IPS-20b (cell line): ENCODE results near the gene HSD17B8.

Experiments used
- H3K27ac ChIP-seq: one replicate; pipeline ENCODE4 v1.5.1; 2013; ENCODE audit warnings: low read length
- H3K27me3 ChIP-seq: 2 replicates; pipeline ENCODE4 v1.6.1; 2013; ENCODE audit warnings: mild to moderate bottlenecking, low read length, inconsistent platforms; ENCODE audit not compliant: insufficient read depth
- H3K36me3 ChIP-seq: 2 replicates; pipeline ENCODE4 v1.6.1; 2013; ENCODE audit warnings: low read depth, mild to moderate bottlenecking, inconsistent platforms, low read length, moderate library complexity; ENCODE audit not compliant: insufficient read depth
- H3K4me1 ChIP-seq: 2 replicates; pipeline ENCODE4 v1.6.1; 2013; ENCODE audit warnings: mild to moderate bottlenecking, control low read depth, inconsistent platforms, low read length, moderate library complexity; ENCODE audit not compliant: insufficient read depth
- H3K4me3 ChIP-seq: 2 replicates; pipeline ENCODE4 v1.5.1; 2013; ENCODE audit warnings: mild to moderate bottlenecking, low read length, inconsistent platforms
- H3K9ac ChIP-seq: 2 replicates; pipeline ENCODE4 v1.6.1; 2013; ENCODE audit warnings: low read depth, mild to moderate bottlenecking, inconsistent platforms, low read length, moderate library complexity
- H3K9me3 ChIP-seq: 2 replicates; pipeline ENCODE4 v1.6.1; 2013; ENCODE audit warnings: mild to moderate bottlenecking, low read depth, low read length, inconsistent platforms; ENCODE audit not compliant: insufficient read depth

HSD17B8 gene

DNA sequence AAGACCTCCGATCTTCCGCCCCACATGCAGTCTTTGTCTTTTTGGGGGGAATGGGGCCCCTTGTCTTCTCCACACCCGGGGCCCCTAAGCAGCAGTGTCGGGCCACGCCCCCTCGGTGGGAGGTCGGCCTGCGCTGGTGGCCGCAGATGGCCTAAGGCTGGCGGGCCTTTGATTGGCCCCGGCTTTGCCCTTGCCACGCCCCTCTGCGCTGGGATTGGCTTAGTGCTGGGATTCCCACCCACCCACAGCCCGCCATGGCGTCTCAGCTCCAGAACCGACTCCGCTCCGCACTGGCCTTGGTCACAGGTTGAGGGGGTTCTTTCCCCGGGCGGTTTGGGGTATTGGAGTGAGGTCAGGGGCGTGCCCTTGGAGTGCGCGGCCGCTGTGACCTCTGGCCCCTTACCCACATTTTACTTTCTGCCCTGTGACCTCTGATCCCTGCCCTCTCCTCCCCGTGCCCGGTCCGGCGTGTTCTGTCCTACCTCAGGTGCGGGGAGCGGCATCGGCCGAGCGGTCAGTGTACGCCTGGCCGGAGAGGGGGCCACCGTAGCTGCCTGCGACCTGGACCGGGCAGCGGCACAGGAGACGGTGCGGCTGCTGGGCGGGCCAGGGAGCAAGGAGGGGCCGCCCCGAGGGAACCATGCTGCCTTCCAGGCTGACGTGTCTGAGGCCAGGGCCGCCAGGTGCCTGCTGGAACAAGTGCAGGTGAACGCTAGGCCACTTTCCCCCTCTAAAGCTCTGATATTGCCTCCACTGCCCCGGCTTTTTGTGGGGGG is at the start of gene HSD17B8:
Gene HSD17B8 (plus strand): TSS at position 241 of the 776 bp plus-strand sequence. CDS start 14 bp downstream, at position 255.
- H3K9ac ChIP-seq, result peak within 1 kb of the TSS; percentile 76; the same call in 1 of the 2 replicates
- peaks cover 29% of the 10 kb centered on the region for H3K36me3 ChIP-seq
- H3K9me3 ChIP-seq, result no peaks in the 10 kb centered on the region
- H3K4me3 ChIP-seq, result peak within 1 kb of the TSS; percentile 87
- H3K27me3 ChIP-seq, result peaks cover 34% of the 10 kb centered on the region
- H3K27ac ChIP-seq, result no peak within 1 kb of the TSS
- peaks cover 19% of the 10 kb centered on the region for H3K4me1 ChIP-seq

DNA sequence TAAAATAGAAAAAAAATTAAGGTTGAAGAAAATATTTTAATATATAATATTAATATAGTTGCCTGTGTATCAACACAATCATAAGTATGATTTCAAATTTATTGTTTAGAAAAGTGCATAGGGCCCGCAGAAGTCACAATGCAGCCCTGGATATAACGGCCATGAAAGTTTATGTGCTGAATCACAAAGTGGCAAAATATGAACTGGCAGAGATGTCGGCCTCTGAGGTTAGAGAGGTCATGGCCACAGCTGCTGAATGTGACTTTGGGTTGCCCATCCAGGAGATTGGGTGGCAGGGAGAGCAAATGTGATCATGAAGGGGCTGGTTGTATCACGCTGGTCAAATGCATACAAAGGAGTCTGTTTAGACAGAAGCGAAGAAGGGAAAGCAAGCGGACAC is 47.9 kb upstream of the HSD17B8 start:
- Histone ChIP-seq H3K27ac (no peak overlapping the region), H3K4me3 (no peak overlapping the region), H3K9ac (no peak overlapping the region), H3K36me3 (no peaks in the 10 kb centered on the region), H3K4me1 (no peaks in the 10 kb centered on the region), H3K9me3 (no peaks in the 10 kb centered on the region; the same call in none of the 2 replicates), H3K27me3 (peaks cover 7% of the 10 kb centered on the region)

DNA sequence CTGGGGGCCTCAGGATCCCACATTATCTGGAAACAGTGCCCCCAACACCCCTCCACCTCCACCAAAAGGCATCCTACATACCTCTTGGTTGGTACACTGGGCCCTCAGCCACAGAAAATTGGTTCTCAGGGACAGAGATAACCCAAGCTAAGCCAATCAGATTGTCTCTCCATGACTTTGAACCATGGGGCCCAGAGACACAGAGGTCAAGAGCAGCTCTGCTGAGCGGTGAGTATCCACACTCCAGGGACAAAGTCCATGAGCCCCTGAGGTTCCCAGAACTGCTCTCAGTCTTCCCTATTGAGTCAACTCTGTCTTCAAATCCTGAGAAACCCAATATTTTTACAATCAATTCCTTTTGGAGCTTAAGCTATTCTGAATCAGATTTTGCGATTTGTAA is 47.5 kb upstream of the HSD17B8 start:
- peaks cover 11% of the 10 kb centered on the region for H3K27me3 ChIP-seq
- no peaks in the 10 kb centered on the region for H3K4me1 ChIP-seq
- no peak overlapping the region for H3K9ac ChIP-seq
- no peaks in the 10 kb centered on the region; the same call in 1 of the 2 replicates for H3K9me3 ChIP-seq
- H3K36me3 ChIP-seq, result no peaks in the 10 kb centered on the region
- no peak overlapping the region for H3K4me3 ChIP-seq
- no peak overlapping the region for H3K27ac ChIP-seq

DNA sequence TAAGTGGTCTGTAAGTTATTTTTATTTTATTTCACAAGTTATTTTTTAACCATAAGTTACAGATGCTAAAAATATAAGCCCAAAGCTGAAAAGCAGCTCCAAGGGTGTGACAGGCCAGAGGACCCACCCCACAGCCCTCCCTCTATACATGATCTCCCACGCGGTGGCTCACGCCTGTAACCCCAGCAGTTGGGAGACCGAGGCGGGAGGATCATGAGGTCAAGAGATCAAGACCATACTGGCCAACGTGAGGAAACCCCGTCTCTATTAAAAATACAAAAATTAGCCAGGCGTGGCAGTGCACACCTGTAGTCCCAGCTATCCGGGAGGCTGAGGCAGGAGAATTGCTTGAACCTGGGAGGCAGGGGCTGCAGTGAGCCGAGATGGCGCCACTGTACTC is 44.4 kb upstream of the HSD17B8 start:
- H3K27ac ChIP-seq, result no peak overlapping the region

DNA sequence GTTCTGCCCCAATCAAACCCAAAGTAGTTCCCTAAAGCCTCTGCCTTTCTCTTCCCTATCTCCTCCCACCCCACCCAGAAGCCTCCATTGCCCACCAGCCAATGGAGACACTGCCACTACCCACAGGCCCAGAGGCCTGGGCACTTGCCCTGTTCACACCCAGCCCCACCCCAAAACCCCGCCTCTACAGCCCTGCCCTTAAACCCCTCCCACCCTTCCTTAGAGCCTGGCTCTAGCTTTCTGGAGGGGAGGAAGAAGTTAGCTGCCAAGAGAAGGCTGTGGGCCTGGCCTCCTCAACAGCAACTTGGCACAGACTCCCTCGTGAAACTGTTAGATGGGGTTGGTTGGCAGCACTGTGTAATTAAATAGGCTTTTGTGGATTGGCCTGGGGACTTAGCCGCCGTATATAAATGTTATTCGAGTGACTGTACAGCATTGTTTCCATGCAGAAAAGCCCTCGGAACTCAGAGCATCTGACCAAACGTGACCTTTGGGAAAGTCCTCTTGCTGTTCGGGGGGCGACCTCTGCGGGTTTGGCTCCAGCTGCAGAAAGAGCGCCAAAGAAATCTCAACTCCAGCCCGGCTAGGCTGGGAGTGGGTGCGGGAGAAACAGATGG is 43.6 kb upstream of the HSD17B8 start:
- H3K4me3 ChIP-seq, result peak overlapping the region; percentile 71; the same call in 1 of the 2 replicates
- H3K36me3 ChIP-seq, result no peaks in the 10 kb centered on the region
- H3K27ac ChIP-seq, result no peak overlapping the region
- peaks cover 19% of the 10 kb centered on the region for H3K27me3 ChIP-seq
- no peak overlapping the region for H3K9ac ChIP-seq
- H3K9me3 ChIP-seq, result no peaks in the 10 kb centered on the region
- H3K4me1 ChIP-seq, result no peaks in the 10 kb centered on the region

More for the DNA sequence above, 44.4 kb upstream of the HSD17B8 start:
- Histone ChIP-seq H3K36me3 (no peaks in the 10 kb centered on the region), H3K9me3 (no peaks in the 10 kb centered on the region), H3K4me1 (no peaks in the 10 kb centered on the region), H3K27me3 (peaks cover 19% of the 10 kb centered on the region), H3K4me3 (no peak overlapping the region), H3K9ac (no peak overlapping the region)

DNA sequence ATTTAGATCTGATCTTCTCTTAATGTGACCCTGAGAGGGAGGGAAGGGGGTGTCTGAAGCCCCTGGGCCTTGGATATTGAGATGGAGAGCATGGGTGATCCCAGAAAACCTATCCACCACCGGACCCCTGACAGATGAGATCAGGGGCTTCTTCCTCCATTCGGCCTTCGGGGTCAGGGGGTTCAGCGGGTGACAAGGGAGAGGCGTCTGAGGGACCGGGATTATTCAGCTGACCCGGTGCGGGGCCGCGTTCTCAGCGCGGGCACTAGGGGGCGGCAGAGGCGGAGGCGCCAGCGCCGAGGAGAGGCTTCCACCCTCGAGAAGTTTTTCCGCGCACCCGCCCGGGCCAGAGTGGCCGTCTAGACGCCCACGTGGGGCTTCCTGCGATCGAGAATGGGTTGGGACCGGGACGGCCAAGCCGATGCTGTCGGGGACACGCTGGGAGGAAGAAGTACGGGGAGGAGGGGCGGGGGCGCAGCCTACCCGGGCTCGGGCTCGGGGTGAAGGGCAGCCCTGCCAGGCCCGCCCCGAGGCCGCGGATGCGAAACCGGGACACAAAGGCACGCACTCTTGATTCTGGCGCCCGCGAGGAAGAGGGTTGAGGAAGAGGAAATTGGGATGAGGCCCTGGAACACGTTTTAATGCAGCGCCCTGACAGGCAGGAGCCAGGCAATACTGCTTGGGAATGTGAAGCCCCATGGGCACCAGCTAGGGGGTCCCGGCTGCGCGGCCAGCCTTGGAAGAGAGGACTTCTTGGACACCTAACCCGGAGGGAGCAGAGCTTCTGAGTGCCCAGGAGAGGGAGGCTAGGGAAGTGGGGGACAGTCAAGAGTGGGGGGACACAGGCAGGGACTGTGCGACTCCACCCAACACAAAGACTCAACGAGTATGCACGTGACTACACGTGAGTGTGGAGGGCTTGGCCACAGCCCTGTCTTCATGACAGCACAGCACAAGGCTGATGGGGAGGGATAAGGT is 42.8 kb upstream of the HSD17B8 start:
- no peak overlapping the region for H3K27ac ChIP-seq
- H3K9me3 ChIP-seq, result no peaks in the 10 kb centered on the region
- peak overlapping the region; percentile 78; the same call in 1 of the 2 replicates for H3K9ac ChIP-seq
- peak overlapping the region; percentile 71 for H3K4me3 ChIP-seq
- H3K27me3 ChIP-seq, result peaks cover 19% of the 10 kb centered on the region
- H3K36me3 ChIP-seq, result no peaks in the 10 kb centered on the region
- H3K4me1 ChIP-seq, result no peaks in the 10 kb centered on the region

DNA sequence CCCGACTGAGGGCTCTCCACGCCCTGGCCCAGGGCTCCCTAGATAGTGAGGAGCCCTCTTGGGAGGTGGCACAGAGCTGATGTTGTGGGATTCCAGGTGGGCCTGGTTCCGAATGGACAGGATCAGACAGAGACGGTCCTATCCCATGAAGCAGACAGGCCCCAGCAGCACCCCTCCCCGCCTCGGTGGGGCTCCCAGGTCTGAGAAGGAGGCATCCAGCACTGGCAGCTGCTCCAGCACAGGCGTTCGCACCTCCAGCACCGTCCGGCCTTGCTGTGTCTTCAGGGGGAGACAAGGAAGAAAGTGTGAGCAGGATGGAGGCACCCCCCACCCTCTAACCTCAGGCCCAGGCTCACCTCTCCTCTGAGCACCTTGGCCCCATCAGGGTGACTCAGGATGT is 40.9 kb upstream of the HSD17B8 start:
- no peak overlapping the region for H3K9ac ChIP-seq
- H3K27ac ChIP-seq, result no peak overlapping the region

DNA sequence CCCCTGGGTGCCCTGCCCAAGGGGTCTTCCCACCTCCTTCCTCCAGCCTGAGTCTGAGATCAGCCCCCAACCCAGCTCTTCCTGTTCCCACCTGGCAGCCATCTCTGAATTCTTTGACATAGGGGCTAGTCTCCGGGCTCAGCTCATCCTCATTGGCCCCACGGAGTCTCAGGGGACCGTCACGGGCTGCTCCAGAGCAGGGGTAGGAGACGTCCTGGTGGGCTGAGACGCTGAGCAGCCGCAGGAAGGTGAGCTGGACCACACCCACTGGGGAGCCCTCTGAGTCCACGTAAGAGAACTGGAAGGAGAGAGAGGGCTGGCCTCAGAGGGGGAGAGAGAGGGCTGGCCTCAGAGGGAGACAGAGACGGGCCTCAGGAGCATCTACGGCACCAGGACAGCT is 40.3 kb upstream of the HSD17B8 start:
- no peak overlapping the region for H3K4me3 ChIP-seq
- H3K27ac ChIP-seq, result no peak overlapping the region
- H3K9me3 ChIP-seq, result no peaks in the 10 kb centered on the region
- H3K4me1 ChIP-seq, result no peaks in the 10 kb centered on the region
- H3K27me3 ChIP-seq, result peaks cover 19% of the 10 kb centered on the region
- no peaks in the 10 kb centered on the region for H3K36me3 ChIP-seq
- H3K9ac ChIP-seq, result no peak overlapping the region

More for the DNA sequence above, 40.9 kb upstream of the HSD17B8 start:
- H3K36me3 ChIP-seq, result no peaks in the 10 kb centered on the region
- H3K4me3 ChIP-seq, result no peak overlapping the region
- no peaks in the 10 kb centered on the region for H3K9me3 ChIP-seq
- H3K27me3 ChIP-seq, result peaks cover 19% of the 10 kb centered on the region
- H3K4me1 ChIP-seq, result no peaks in the 10 kb centered on the region

DNA sequence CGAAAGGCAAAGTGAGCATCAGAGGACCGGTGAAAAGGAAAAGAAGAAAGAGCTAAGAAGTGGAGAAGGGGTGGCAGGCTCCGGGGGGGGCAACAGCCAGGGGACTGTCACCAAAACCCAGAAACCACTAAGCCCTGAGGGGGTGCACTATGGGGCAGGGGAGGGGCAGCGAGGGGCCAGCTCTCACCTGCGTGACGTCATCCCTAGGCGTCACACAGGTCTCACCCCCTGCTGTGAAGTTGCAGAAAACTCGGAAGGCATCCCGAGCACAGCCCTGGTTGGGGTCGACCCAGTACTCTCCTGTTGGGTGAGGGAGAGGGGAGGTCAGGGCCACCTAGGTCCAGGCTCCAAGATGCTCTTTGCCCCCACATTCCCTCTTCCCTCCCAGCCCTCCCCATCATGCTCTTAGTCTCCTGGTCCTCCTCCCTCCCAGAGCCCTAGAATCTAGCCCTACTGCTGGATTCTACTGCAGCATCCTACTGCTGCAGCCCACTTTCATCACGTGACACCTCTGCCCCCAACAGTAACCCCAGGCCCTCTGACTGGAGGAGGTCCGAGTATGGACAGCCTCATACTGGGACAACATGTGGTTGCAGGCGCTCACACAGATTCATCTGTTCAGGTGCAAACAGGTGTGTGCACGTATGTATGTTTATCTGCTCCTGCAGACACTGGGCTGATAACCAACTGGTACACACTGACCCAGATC is 39.6 kb upstream of the HSD17B8 start:
- Histone ChIP-seq H3K27me3 (peaks cover 19% of the 10 kb centered on the region), H3K9me3 (no peaks in the 10 kb centered on the region), H3K4me1 (no peaks in the 10 kb centered on the region), H3K36me3 (no peaks in the 10 kb centered on the region), H3K27ac (no peak overlapping the region), H3K4me3 (no peak overlapping the region), H3K9ac (no peak overlapping the region)

DNA sequence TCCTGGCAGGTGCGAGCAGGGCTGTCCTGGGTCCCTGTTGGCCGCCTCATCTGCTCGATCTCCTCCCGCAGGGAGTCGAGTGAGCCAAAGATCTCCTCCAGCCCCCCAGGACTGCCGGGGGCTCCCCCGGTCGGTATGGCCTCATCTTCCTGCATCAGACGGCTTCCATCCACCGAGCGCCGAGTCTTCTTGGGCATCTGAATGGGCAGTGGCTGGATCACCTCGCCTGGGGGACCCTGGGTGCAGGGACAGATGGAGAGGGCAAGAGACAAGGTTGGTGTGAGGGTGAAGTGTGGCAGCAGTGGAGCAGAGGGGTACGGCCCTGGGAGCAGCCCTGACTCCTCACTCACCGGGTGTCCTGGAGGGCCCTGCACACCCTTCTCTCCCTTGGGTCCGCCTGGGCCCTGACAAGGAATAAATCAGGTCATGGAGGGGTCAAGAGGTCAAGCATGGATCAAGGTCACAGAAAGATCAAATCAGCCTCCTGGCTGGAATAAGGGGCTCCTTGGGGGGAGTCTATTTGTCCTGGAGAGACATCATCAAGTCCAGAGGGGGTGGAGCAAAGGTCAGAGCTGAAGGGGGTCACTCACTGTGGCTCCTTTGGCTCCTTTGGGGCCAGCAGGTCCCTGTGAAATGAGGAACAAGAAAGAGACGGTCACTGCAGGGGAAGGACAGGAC is 38.7 kb upstream of the HSD17B8 start:
- no peak overlapping the region for H3K9ac ChIP-seq
- H3K4me1 ChIP-seq, result no peaks in the 10 kb centered on the region
- H3K27ac ChIP-seq, result no peak overlapping the region
- H3K27me3 ChIP-seq, result peaks cover 19% of the 10 kb centered on the region
- H3K9me3 ChIP-seq, result no peaks in the 10 kb centered on the region
- no peak overlapping the region for H3K4me3 ChIP-seq
- H3K36me3 ChIP-seq, result no peaks in the 10 kb centered on the region
